ENCODE measurements around the gene AKR7A2. TPM values are rescaled to one million over a fixed set of nuclear protein-coding genes. Genes with fewer than 3 reads are reported as not detected.

The AKR7A2 gene
- total and polyA plus RNA-seq, 10 donors = 14.6 to 68.4 (median 33.4) TPM

DNA sequence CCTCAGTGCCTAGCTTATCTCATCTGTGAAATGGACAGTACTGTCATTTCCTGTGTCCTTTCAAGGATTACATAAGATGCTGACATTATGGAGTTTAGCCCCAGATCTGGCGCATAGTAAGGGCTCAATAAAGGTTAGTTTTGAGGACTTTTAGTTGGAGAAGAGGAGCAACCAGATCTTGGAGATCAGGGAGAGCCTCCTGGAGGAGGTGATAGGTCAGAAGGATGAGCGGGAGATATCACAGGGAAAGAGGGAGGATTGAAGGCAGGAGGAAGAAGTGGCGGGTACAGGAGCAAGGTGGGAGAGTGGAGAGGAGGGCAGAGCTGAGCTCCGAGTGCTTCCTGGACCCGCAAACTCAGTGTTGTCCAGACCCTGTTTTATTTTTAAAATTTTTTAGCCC, 17.7 kb upstream of the AKR7A2 start:
- DNase-seq = no peak
- Histone ChIP-seq H3K4me1 (no peaks in the 10 kb centered on the region), H3K4me3 (no peak overlapping the region), H3K9me3 (no peaks in the 10 kb centered on the region), H3K36me3 (peaks cover 0 to 87% (median 39%) of the 10 kb centered on the region in 6 donors), H3K27ac (no peak overlapping the region), H3K27me3 (replicated peaks in 1 of 7) (no peaks in the 10 kb centered on the region)
- intact Hi-C loops (cut with DNase I; ENCODE audit: low total_unique reads) = no loop called here
- 88 to 96% (median 90%) methylated on average over 5 of the region's 5 CpGs for WGBS, 5 donors
- TF ChIP-seq POLR2AphosphoS5 (IDR thresholded peaks at IDR 0.05) (no peak), POLR2A (IDR thresholded peaks at IDR 0.05) (no peak), CTCF (IDR thresholded peaks at IDR 0.05 in 8 of 11, conservative IDR thresholded peaks at IDR 0.05 in 3 of 11) (no peak)

DNA sequence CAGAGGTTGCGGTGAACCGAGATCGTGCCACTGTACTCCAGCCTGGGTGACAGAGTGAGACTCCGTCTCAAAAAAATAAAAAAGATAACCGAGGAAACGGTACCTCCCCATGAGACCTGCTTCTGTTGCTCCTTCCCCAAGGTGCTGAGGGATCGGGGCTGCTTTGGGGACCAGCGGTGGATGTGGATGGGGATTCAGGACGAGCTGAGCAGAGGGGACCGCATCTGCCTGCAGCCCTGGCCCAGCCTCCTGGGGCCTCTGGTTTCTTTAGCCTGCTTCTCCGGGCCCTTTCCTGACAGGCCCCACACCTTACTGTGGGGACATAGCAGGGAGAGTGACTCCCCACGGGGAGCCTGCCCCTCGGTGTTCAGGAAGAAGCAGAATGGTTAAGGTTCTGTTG, 17.2 kb upstream of the AKR7A2 start:
- TF ChIP-seq CTCF (IDR thresholded peaks at IDR 0.05 in 8 of 11, conservative IDR thresholded peaks at IDR 0.05 in 3 of 11) (no peak), POLR2AphosphoS5 (IDR thresholded peaks at IDR 0.05) (peak in 1 of 3 donors; percentile 26)
- no peaks in the 10 kb centered on the region for H3K9me3 ChIP-seq
- no peak overlapping the region for H3K4me3 ChIP-seq
- intact Hi-C loops (cut with DNase I; ENCODE audit: low total_unique reads) = no loop called here
- WGBS, 5 donors = 86 to 94% (median 93%) methylated on average over 12 to 13 of the region's 13 CpGs
- peaks cover 0 to 91% (median 43%) of the 10 kb centered on the region in 6 donors for H3K36me3 ChIP-seq
- DNase-seq = no peak
- no peaks in the 10 kb centered on the region for H3K4me1 ChIP-seq
- no peak overlapping the region for H3K27ac ChIP-seq
- H3K27me3 ChIP-seq (replicated peaks in 1 of 7) = no peaks in the 10 kb centered on the region

DNA sequence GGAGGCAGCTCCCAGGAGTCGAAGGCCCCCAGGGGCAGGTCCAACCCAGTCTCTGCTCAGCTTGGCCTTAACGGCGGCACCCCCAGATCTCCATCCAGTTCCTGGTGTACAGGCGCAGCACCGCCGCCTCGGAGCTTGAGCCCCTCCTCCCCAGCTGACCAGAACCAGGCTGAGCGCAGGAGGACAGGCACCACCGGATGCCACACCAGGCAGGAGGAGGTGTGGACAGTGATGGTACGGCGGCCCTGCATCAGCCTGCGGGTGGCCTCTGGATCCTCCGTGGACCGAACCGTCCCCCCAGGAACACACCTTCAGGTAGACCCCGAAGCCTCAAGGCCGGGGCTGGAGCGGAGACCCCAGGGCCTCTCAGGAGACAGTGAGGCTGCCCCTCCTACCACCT, 16.5 kb upstream of the AKR7A2 start:
- WGBS, 5 donors = 75 to 96% (median 94%) methylated on average over 2 to 18 of the region's 18 CpGs

DNA sequence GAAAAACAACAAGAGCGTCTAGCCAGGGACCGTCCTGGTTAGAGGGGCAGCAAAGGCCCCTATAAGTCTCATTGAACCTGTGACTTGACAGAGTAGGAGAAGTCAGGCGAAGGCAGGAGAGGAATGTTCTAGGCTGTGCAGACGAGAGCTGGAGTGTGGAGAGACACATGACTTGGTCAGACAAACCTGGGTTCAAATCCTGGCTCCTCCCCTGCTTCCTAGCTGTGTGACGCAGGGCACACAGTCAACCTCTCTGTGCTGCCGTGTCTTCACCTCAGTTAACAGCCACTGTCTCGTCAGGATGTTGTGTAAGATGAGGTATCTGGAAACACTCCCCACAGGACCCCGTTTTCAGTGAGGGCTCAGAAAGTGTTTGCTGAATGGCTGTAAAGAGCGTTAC, 15.8 kb upstream of the AKR7A2 start:
- no peak for DNase-seq
- 83 to 92% (median 88%) methylated on average over 9 of the region's 9 CpGs for WGBS, 5 donors
- Histone ChIP-seq H3K27ac (no peak overlapping the region), H3K36me3 (peaks cover 0 to 98% (median 51%) of the 10 kb centered on the region in 6 donors), H3K9me3 (no peaks in the 10 kb centered on the region), H3K27me3 (replicated peaks in 1 of 7) (no peaks in the 10 kb centered on the region), H3K4me1 (no peaks in the 10 kb centered on the region), H3K4me3 (no peak overlapping the region)
- TF ChIP-seq POLR2A (IDR thresholded peaks at IDR 0.05) = no peak
- no peak for TF ChIP-seq CTCF (IDR thresholded peaks at IDR 0.05 in 8 of 11, conservative IDR thresholded peaks at IDR 0.05 in 3 of 11)
- no peak for TF ChIP-seq POLR2AphosphoS5 (IDR thresholded peaks at IDR 0.05)
- intact Hi-C loops (cut with DNase I; ENCODE audit: low total_unique reads) = no loop called here

More for the DNA sequence above, 16.5 kb upstream of the AKR7A2 start:
- DNase-seq = no peak
- TF ChIP-seq POLR2A (IDR thresholded peaks at IDR 0.05) (no peak), POLR2AphosphoS5 (IDR thresholded peaks at IDR 0.05) (peak in 1 of 3 donors; percentile 75)
- Histone ChIP-seq H3K36me3 (peaks cover 0 to 98% (median 49%) of the 10 kb centered on the region in 6 donors), H3K4me1 (no peaks in the 10 kb centered on the region), H3K27ac (no peak overlapping the region), H3K27me3 (replicated peaks in 1 of 7) (no peaks in the 10 kb centered on the region), H3K9me3 (no peaks in the 10 kb centered on the region), H3K4me3 (no peak overlapping the region)
- intact Hi-C loops (cut with DNase I; ENCODE audit: low total_unique reads) = no loop called here

- intact Hi-C loops (cut with DNase I; ENCODE audit: low total_unique reads) = no loop called here
- 88 to 94% (median 92%) methylated on average over 16 of the region's 16 CpGs for WGBS, 5 donors
- no peaks in the 10 kb centered on the region for H3K9me3 ChIP-seq
- no peak overlapping the region for H3K27ac ChIP-seq
- no peak for DNase-seq
- H3K4me1 ChIP-seq = no peaks in the 10 kb centered on the region
- no peaks in the 10 kb centered on the region for H3K27me3 ChIP-seq (replicated peaks in 1 of 7)
- H3K36me3 ChIP-seq = peaks cover 0 to 98% (median 51%) of the 10 kb centered on the region in 6 donors
- no peak overlapping the region for H3K4me3 ChIP-seq
- peak in 1 of 3 donors; percentile 62 for TF ChIP-seq POLR2AphosphoS5 (IDR thresholded peaks at IDR 0.05)
- no peak for TF ChIP-seq POLR2A (IDR thresholded peaks at IDR 0.05)
These were observed 15.4 kb upstream of the AKR7A2 start for GRCh38 chr1:19327301-19327700.

All from spleen (tissue), 11 donors.